ENCODE measurements around the gene GPR150. TPM values are rescaled to one million over a fixed set of nuclear protein-coding genes. Genes with fewer than 3 reads are reported as not detected.

The GPR150 gene
- total and polyA plus RNA-seq, 2 of the 13 experiments (the other 11 are each of a cell fraction or from before 2014, with no cell fraction given), result 0.03 TPM; not detected in 1

DNA sequence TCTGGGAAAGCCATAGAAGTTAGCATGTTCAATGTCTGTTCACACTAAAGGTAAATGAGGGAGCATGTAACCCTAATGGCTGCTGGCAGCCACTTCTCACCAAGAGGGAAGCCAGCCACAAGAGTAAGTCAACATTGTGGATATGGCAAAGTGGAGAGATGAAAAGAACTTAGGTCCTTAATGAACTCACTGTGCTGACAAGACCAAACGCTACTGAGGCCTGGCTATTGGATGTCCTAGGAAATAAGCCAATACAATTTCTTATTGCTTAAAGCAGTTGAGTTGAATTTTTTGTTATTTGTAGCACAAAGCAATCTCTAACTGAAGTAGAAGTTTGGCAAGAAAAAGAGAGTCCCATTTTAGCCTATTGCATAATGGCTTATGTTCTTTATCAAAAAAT, 6.8 kb downstream of the GPR150 start:
- H3K9ac ChIP-seq (ENCODE audit: insufficient read depth, low read depth, low read length), result no peak overlapping the region
- H3K27ac ChIP-seq (ENCODE audit: extremely low read length, insufficient read depth, low read length), result no peak overlapping the region
- in situ Hi-C loops (cut with HindIII; ENCODE audit: extremely low pct_ligation_motif_present, low pct_unique_long_range_greater_than_20kb), result loop anchor here (25.0 kb wide), 1 partner anchor 711 kb away; no protein-coding TSS in a partner anchor
- BruUV-seq (replicated peaks), result no TSS peak
- H3K4me1 ChIP-seq (ENCODE audit: insufficient read depth, low read length), result peaks cover 2% of the 10 kb centered on the region
- no peak for ATAC-seq
- TF ChIP-seq, protein P1, sequence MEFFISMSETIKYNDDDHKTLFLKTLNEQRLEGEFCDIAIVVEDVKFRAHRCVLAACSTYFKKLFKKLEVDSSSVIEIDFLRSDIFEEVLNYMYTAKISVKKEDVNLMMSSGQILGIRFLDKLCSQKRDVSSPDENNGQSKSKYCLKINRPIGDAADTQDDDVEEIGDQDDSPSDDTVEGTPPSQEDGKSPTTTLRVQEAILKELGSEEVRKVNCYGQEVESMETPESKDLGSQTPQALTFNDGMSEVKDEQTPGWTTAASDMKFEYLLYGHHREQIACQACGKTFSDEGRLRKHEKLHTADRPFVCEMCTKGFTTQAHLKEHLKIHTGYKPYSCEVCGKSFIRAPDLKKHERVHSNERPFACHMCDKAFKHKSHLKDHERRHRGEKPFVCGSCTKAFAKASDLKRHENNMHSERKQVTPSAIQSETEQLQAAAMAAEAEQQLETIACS (CRISPR knock-in tag; IDR thresholded peaks at IDR 0.05), result no peak
- TF ChIP-seq, protein P2, sequence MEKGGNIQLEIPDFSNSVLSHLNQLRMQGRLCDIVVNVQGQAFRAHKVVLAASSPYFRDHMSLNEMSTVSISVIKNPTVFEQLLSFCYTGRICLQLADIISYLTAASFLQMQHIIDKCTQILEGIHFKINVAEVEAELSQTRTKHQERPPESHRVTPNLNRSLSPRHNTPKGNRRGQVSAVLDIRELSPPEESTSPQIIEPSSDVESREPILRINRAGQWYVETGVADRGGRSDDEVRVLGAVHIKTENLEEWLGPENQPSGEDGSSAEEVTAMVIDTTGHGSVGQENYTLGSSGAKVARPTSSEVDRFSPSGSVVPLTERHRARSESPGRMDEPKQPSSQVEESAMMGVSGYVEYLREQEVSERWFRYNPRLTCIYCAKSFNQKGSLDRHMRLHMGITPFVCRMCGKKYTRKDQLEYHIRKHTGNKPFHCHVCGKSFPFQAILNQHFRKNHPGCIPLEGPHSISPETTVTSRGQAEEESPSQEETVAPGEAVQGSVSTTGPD (CRISPR knock-in tag; IDR thresholded peaks at IDR 0.05), result no peak
- TF ChIP-seq TOPORS (CRISPR knock-in tag; IDR thresholded peaks at IDR 0.05) (no peak), EHMT2 (IDR thresholded peaks at IDR 0.05; ENCODE audit: borderline replicate concordance, low read depth, low read length) (no peak), ZFP37 (CRISPR knock-in tag; IDR thresholded peaks at IDR 0.05; ENCODE audit: borderline replicate concordance) (no peak)
- TF ChIP-seq, protein P3, sequence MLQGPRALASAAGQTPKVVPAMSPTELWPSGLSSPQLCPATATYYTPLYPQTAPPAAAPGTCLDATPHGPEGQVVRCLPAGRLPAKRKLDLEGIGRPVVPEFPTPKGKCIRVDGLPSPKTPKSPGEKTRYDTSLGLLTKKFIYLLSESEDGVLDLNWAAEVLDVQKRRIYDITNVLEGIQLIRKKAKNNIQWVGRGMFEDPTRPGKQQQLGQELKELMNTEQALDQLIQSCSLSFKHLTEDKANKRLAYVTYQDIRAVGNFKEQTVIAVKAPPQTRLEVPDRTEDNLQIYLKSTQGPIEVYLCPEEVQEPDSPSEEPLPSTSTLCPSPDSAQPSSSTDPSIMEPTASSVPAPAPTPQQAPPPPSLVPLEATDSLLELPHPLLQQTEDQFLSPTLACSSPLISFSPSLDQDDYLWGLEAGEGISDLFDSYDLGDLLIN (CRISPR knock-in tag; IDR thresholded peaks at IDR 0.05; ENCODE audit: borderline replicate concordance), result no peak
- no peaks in the 10 kb centered on the region for H3K79me2 ChIP-seq (ENCODE audit: insufficient read depth, low read length)
- no peak overlapping the region for H3K4me3 ChIP-seq (replicated peaks in 1 of 3; ENCODE audit: insufficient read depth in 1 of 3, low read depth in 2 of 3, low read length in 3 of 3)
- H3K27me3 ChIP-seq (ENCODE audit: control insufficient read depth in 1 of 2, insufficient read depth in 2 of 2, low read length in 2 of 2), result peaks cover 0 to 22% of the 10 kb centered on the region in 2 experiments; a peak in 2 of 5 replicates
- no peaks in the 10 kb centered on the region for H3K9me3 ChIP-seq (ENCODE audit: low read length)
- H4K20me1 ChIP-seq (ENCODE audit: insufficient read depth, low read length), result no peaks in the 10 kb centered on the region
- CTCF ChIA-PET (ENCODE audit: low intra/inter-chr PET ratio, low total read pairs), result no interaction called here
- WGBS (ENCODE audit: low lambda C conversion rate), result 60% methylated on average over 1 of the region's 1 CpG
- FAIRE-seq, result no peak
- POLR2A ChIA-PET, result no interaction called here
- no peak for DNase-seq (ENCODE audit: low spot score)
- intact Hi-C loops (cut with micrococcal nuclease; ENCODE audit: unreplicated experiment), result no loop called here
- H2AFZ ChIP-seq (ENCODE audit: low read length), result no peak overlapping the region
- H3K4me2 ChIP-seq (ENCODE audit: low read depth, low read length), result no peak overlapping the region
- no peaks in the 10 kb centered on the region for H3K36me3 ChIP-seq (replicated peaks in 1 of 2; ENCODE audit: control insufficient read depth in 1 of 2, insufficient read depth in 2 of 2, low read length in 2 of 2)
